ENCODE results near the gene KHSRP.
A peak's percentile ranks its signal among the peaks of the same experiment; 100 is the strongest.
"Not testable (repeated sequence)": the region's sequence is repeated elsewhere in the genome, so short reads cannot be mapped to it uniquely, and the experiment has no call there.

Gene KHSRP

DNA sequence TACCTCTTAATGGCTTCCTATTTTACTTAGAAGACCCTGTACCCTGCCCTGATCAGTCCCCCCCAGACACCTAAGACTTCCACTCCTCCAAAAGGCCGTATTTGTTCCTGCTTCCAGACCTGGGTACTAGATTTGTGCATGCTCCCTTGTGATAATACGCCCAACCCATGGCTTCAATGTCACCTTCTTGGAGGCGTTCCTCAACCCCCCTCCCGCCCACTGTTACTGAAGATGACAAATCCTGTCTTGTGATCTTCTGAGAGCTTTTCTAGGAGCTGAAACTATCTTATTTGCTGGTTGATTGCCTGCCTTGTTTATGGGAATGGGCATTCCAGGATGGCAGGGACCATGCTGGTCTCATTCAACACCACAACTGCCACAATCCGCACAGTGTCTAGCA lies 25.6 kb upstream of the KHSRP start:
- no peak for DNase-seq (ENCODE audit: low spot score)

DNA sequence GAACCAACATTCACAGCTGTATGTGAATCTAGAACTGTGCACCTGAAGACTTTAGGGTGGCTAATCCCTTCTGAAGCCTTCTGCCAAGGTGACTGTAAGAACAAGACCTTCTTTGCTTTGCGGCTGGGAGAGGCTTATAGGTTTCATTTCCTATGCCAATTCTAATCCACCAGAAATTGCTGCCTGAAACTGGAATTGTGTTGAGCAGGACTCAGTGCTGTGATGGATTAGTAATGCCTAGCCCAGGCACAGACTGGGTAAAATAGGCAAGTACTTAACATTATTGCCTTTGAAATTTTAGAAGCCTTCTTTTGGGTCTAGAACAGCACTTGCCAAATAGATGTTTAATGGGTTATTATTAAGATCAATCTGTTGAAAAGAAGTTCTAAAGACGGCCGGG lies 23.4 kb upstream of the KHSRP start:
- no peak for DNase-seq (ENCODE audit: low spot score)

DNA sequence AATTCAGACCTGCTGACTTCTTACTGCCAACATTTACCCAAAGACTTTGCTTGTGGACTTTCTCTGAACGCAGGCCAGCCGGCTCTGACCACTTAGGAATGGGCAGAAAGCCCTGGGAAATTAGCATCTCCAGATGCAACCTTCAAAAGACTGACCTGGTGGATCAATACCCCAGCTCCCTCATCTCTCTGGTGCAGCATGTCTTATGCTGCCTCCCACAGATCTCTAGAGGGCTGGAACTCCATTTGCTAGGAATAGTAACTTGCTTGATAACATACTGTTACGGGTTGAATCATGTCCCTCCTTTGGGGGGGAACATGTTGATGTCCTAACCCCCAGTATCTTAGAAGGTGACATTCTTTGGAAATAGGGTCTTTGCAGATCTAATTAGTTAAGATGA lies 21.8 kb upstream of the KHSRP start:
- DNase-seq (ENCODE audit: low spot score): no peak

DNA sequence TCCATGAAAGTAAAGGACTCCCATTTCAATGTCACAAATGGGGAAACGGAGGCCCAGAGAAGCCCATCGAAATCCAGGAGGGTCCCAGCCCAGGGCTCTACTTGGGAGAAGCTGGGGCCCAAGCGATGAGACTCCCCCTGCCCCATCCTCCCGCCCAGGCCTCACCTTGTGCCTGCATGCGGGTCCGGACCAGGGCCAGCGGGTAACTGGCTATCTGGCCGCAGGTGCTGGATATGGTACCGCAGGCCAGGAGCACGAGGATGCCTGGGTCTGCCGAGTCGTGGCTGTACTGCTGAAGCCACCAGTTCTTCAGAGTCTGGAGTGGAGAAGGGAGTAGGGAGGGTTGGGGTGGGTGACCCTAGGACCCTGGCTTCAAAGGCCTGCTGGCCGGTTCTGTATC lies 19.4 kb upstream of the KHSRP start:
- DNase-seq (ENCODE audit: low spot score): no peak

DNA sequence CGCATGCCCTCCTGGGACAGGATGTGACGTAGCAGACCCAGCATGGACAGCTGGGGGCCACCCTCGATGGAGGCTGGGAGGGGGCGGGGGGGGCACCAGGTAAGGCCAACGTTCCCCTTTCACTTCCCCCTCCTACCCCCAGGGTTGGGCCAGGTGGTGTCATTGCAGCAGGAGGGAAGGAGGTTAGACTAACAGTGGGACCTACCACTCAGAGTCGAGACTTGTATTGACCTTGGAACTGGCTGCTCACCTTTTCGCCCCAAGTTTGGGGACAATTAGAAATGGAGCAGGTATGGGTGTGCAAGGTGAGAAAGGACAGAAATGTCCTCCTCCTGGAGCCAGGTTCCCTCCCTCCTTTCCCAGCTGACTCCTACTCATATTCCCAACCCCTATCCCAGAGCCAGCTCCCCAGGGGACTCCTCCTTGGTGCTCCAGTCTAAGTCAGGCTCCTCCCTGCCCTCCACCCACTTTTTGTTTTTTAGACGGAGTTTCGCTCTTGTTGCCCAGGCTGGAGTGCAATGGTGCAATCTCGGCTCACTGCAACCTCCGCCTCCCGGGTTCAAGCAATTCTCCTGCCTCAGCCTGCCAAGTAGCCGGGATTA lies 17.6 kb upstream of the KHSRP start:
- no peak for DNase-seq (ENCODE audit: low spot score)

DNA sequence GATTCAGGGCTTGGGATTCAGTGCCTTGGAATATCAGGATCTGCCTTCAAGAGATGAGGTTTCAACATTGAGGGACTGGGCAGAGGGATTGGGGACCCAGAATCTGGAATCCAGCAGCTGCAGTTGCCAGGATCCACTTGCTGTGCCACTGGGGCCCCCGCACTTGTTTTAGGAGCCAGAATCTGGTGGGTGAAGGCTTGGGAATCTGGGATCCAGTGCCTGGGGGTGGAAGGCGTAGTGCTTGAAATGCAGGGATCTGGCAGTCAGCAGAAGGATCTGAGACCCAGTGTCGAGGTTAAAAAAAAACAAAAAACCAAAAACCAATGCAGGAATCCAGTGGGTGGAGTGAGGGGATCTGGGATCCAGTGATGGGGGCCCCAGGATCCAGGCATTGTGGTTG lies 16.3 kb upstream of the KHSRP start:
- no peak for DNase-seq (ENCODE audit: low spot score)

DNA sequence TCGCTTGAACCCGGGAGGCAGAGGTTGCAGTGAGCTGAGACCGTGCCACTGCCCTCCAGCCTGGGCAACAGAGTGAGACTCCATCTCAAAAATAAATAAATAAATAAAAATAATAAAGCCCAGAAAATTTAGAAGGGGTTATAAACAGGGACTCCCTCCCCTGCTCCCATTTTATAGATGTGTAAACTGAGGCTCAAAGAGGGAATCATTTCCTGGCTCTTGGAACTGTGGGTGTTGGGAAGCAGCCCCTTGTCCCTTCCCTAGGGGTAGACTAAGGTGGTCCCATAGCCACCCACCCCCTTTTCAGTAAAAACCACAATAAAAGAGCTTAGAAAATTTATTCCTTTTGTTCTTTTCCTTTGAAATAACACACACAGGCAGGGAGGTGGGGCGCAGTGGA lies 15.1 kb upstream of the KHSRP start:
- DNase-seq (ENCODE audit: low spot score): no peak

DNA sequence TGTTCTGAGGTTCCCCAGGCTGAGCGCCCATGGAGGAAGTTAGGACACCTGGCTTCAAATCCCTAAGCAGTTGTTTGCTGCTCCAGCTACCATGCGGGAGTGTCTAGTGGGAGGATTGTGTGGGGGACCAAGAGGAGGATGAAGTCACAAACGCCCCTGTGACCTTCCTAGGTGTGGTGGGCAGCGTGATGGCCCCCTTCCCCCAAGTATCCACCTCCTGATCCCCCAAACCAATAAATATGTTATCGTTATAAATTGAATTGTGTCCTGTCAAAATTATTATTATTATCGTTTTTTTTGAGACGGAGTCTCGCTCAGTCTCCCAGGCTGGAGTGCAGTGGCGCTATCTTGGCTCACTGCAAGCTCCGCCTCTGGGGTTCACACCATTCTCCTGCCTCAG lies 9.1 kb upstream of the KHSRP start, which contains the start of gene SLC25A41:
TSS of gene SLC25A41 (minus strand) at position 101 of the 400 bp plus-strand sequence. CDS start at position 31, 70 bp downstream.
- no peak for DNase-seq (ENCODE audit: low spot score)

DNA sequence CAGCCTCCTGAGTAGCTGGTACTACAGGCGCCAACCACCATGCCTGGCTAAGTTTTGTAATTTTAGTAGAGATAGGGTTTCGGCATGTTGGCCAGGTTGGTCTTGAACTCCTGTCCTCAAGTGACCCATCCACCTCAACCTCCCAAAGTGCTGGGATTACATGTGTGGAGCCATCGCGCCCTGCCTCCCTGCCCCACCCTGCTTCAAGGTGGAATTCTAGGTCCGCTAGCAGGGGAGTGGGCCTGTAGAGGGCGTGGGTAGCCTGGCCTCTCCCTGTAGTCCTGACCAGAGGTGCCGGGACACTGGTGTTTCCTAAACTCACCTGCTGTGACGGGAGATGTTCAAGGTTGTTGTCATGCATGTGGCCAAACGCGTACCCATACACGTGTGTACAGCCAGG lies 8.6 kb upstream of the KHSRP start:
- DNase-seq (ENCODE audit: low spot score): no peak

DNA sequence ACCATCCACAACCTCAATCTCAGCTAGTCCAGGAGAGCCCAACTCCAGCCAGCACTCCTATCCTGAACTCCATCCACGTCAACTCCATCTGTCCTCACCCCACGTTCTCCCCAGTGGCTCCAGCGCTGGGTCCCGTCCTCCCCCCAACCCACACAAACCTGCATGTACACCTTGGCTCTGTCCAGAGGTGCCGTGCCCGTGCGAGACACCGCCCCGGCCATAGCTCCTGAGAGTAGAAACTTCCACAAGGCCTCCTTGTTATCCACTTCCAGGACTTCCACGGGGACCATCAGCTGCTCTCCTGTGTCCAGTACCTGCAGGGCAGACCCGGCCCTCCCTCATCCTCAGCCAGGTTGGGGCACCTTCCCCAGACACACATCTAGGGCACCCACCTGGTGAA lies 7.3 kb upstream of the KHSRP start:
- DNase-seq (ENCODE audit: low spot score): no peak

DNA sequence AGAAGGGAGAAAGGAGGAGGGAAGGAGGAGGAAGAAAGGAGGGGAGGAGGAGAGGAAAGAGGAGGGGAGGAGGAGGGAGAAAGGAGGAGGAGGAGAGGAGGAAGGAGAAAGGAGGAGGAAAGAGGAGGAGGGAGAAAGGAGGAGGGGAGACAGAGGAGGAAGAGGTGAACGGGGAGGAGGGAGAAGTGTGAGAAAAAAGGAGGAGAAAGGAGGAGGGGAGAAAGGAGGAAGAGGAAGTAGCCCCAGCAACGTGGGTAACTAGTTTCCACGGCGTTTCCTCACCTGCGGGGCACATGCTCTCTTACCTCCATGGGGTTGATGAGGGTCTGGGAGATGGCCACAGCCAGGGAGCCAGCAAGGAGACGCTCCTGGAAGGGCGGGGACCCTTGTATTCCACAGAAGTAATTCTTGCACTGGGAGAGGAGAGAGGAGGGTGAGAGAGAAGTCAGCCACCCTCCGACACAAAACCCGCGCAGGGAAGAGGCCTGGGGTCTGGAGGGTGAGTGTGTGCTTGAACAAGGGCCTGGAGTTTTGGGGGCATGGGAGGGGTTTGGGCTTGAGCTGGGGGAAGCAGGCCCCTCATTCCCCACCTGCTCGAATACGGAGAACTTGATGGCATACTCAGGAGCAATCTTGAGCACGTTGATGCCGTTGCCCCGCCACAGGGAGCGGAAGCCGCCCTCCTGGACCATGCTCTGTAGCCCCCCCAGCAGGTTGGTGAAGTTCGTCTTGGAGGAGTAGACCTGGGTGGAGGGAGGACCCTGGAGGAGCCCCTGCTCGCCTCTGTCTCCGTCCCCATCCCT lies 5.0 kb upstream of the KHSRP start:
- DNase-seq (ENCODE audit: low spot score): no peak

DNA sequence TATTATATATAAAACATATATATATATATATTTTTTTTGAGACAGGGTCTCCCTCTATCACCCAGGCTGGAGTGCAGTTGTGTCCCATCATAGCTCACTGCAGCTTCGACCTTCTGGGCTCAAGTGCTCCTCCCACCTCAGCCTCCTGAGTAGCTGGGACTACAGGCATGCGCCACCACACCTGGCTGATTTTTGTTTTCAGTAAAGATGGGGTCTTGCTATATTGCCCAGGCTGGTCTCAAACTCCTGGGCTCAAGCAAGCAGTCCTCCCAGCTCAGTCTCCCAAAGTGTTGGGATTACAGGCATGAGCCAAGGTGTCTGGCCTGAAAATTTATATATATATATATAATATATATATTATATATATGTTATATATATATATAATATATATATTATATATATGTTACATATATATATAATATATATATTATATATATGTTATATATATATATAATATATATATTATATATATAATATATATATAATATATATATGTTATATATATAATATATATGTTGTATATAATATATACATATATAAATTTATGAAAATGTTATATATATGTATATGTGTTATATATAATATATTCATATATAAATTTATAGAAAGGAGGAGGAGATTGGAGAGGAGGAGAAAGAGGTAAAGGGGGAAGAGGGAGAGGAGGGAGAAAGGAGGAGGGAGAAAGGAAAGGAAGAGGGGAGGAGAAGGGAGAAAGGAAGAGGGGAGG lies 4.2 kb upstream of the KHSRP start:
- DNase-seq (ENCODE audit: low spot score): not testable (repeated sequence)

DNA sequence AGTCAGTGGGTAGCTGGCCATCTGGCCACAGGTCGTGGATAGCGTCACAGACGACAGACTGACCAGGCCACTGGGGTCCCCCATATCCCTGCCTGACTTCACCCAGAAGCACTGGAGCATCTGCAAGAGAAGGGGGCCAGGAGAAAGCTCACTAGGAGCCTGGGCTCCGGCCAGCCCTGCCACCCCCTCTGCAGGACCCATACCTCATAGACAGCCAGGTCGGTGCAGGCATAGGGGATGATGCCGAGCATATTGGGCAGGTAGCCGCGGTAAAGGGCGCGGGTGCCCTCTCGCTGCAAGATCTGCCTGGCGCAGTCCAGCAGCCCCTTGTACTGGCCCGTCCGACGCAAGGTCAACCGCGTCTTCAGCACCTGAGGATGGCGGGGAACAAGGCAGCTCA lies 2.5 kb upstream of the KHSRP start:
- no peak for DNase-seq (ENCODE audit: low spot score)

DNA sequence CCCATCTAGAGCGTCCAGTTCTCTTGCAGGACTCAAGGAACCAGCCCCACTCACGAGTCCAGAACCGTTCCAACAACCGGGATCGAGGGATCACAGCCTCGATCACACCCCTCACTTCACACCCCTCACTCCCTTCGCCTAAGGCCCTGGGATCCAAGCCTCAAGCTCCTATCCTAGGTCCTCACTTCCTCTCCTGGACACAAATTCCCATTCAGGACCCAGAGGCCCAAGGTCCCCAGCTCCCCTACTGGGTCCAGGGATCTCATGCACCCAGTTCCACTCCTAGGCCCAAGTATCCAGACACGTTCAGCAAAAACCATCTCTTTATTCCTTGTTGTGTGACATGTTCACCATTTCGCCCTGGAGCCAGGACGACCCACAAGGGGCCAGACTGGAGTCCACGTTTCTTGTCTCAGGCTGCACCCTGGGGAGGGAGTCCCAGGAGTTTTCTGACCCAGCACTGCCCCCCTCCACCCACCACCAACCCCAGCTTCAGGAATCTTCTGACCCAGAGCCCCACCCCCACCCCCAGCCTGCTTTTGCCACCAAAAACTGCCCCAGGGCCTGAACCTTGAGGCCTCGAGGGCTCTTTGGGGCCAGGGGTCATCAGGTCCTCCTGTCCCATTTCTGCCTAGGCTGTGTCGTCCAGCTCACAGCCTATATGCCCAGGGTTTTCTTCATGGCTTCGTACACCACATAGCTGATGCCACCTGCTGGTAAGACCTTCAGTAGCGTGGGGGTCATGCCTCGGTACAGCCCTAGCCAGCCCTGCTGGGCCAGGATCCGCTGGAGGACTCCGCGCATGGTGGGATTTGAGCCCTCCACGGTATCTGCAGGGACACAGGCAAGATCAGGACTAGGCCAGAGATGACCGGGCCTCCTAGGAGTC lies 1.4 kb upstream of the KHSRP start:
- DNase-seq (ENCODE audit: low spot score): no peak

DNA sequence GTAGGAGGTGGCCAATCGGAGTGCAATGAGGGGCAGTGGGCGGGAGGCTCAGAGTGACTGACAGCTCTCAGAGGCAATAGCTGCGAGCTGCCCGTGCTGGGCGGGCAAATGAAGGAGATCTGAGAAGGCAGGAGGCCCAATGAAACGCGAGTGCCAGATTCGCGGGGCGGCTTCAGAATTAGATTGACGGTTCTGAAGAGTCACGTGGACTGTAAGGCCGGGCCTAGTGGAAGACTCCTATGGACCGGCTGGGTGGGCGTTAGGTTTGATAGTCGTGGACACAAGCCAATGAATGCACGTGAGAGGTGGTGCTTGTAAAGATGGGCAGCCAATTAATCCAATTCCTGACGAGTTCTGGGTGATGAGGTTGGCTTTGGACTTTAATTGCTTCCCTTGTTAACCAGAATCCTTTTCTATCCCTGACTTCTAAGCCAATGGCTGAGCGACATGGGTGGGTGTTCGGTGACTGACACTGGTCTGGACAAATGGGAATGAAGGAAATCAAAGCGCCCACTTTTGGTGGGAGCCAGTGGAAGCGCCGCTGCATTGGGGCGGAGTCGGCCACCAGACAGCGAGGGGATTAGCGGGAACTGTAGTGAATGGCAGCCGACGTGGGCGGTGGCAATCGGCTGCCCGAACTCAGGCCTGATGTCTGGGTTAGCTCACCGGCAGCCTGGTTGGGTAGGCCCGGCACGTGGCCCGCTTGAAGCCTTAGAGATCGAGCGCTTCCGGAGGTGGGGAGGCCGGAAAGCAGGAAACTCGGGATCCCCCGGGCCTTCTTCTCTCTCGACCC lies 524 bp upstream of the KHSRP start:
- DNase-seq (ENCODE audit: low spot score): peak; percentile 100

DNA sequence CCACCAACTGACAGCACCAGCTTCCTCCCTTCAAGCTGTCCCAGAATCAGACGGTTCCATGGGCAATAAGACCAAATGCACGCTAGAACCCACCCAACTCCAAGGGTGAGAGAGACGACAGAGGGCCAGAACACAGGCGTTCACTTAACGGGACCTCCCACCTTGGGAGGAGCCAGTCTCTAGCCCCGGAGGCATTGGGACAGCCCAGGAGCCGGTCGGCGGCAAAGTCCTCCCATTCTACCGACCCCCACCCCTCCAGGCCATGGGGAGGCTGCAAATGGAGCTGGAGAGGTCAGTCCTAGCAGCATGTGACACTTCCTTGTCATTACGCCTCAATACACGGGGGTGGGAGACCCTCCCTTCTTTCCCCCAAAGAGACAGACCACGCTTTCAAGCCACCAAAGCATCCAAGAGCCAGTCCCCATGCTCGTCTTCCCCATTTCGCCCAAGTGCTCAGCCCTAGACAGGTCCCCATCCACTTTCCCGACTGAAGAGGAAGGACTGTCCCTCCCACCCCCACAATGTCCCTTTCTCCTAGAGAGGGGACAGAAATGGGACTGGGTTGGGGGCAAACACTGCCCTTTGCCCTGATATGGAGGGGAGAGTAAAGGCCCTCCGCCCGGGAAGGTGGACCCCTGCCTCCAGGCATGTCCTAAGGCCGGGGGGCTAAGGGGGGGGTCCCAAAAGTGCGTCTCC lies 964 bp downstream of the KHSRP start:
- no peak for DNase-seq (ENCODE audit: low spot score)

DNA sequence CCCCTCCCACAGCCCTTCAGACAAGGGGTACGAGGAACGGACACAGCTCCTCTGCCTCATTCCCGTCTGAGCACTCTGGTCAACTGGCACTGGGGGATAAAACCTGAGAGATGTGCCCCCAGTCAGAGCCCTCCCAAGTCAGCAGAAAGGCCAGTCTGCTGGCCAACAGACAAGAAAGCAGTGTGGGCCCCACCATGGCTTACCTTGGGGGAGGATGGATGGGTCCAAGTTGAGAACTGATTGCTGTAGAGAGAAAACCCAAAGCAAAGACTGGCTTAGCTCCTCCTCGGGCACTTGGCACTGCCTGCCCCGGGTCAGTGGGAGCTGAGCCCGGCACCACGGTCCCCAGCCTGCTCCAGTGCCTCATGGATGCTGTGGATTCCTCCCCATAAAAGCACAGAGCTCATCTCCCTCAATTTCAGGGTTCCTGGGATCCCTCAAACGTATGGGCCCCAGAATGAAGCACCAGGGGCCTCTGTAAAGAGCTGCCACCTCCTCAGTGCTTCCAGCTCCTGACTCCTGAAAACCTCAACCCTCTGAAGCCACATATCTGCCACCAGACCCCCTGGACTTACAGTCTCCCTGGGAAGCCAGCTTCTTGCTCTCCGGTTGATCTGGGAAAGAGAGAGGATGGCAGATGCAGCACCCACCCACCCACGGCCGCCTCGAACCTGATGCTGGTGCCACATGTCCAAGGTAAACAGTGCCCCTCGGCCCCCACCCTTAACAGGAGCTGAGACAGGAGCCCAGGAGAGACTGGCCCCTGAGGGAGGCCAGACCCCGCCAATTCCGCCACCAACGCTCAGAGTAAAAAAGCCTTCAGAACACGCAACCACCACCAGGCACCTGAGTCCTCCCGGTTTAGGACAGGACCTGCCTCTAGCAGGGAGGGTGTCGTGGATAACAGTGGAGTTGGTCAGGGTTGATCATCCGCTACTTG lies 3.3 kb downstream of the KHSRP start:
- DNase-seq (ENCODE audit: low spot score): no peak

DNA sequence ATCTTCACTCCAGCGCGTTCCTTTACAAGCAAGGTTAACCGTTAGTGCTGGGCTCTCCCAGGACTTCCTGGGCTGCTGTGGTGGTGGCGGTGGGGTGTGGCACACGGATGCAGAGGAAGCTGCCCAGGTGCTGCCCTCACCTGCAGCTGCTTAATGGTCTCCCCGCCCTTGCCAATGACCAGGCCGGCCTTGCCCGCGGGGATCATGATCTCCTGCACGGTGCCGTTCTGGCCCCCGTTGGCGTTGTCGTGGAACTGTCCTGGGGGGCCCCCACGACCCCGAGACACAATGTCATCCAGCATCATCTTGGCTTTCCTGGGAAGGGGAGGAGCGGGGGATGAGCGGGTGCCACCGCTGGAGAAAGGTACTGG lies 6.1 kb downstream of the KHSRP start:
- no peak for DNase-seq (ENCODE audit: low spot score)

DNA sequence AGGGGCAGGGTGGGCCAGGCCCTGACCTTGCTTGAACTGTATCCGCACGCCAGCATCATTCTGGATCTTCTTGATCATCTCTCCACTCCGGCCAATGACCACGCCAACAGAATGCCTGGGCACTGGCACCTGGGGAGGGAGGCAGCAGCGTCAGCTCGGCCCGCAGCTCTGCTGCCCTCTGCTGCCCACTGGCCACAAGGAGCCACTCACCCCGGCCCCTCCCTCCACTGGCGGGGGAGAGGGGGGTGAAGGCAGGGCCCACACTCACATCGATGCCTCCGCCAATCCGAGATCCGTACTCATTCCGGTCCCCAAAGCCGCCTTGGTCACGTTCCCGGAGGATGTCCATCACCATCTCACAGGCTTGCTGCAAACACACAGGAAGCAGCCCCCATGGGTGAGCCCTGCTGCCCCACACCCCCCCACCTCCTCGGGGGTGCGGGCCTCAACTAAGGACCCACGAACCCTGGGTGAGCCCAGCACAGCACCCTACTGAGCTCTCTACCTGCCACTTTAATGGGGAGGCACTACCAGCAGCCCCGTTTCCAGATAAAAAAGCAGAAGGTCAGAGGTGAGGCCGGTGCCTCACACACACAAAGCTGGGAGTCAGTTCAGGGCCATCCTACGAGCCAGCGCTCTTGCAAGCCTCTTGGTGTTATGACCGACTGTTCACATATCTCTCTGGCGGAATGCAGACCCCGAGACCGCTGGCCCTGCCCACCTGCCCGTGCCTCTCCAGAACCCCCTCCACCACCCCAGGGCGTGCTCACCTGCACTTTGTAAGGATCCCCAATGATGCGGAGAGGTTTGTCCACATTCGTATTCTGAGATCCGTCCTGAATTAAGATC lies 6.7 kb downstream of the KHSRP start:
- DNase-seq (ENCODE audit: low spot score): peak; percentile 60

All from Ammon's horn (tissue), 1 donor.